Measurements from ENCODE around the gene NCOA1. TPM values are rescaled to one million over a fixed set of nuclear protein-coding genes. Genes with fewer than 3 reads are reported as not detected.

NCOA1 gene
- total and polyA plus RNA-seq, 10 of the 15 experiments (the other 5 are each of a cell fraction or from before 2014, with no cell fraction given) = 1.8 to 35.6 (median 6.1) TPM

- no peak for TF ChIP-seq MYC (IDR thresholded peaks at IDR 0.05; ENCODE audit: insufficient read depth, insufficient read length, insufficient replicate concordance, low read length, severe bottlenecking)
- no peak for TF ChIP-seq SIN3A (IDR thresholded peaks at IDR 0.05; ENCODE audit: low read depth, low read length)
Measured at GRCh38 chr2:24774373-24774772, 283.3 kb downstream of the NCOA1 start (continued).

GRCh38 chr2:24779116-24779515, 288.1 kb downstream of the NCOA1 start:
- BruUV-seq (replicated peaks) = no TSS peak
- CTCF ChIA-PET = interaction anchor here (0.8 to 2.2 kb wide), 6 partner anchors 10 to 310 kb away, joined by 3 to 6 read pairs (median 4); partner anchors contain the start of genes CENPO and PTRHD1
- Histone ChIP-seq H4K20me1 (ENCODE audit: control insufficient read depth, insufficient read depth) (no peaks in the 10 kb centered on the region), H3K36me3 (ENCODE audit: control insufficient read depth in 2 of 2, insufficient read depth in 2 of 2, low read length in 1 of 2) (no peaks in the 10 kb centered on the region), H3K4me3 (no peak overlapping the region), H3K9ac (ENCODE audit: control insufficient read depth, insufficient read depth, low read length) (no peak overlapping the region), H2AFZ (ENCODE audit: control insufficient read depth, low read depth, low read length) (no peak overlapping the region), H3K4me2 (ENCODE audit: control insufficient read depth, insufficient read depth) (no peak overlapping the region), H3K9me3 (replicated peaks; ENCODE audit: control insufficient read depth, insufficient read depth, low read length) (no peaks in the 10 kb centered on the region; the same call in 2 of the 3 replicates), H3K79me2 (ENCODE audit: control insufficient read depth, insufficient read depth, low read length) (no peaks in the 10 kb centered on the region), H3K4me1 (ENCODE audit: control insufficient read depth, insufficient read depth, low read length) (no peaks in the 10 kb centered on the region), H3K27ac (ENCODE audit: control insufficient read depth, insufficient read depth) (no peak overlapping the region), H3K27me3 (replicated peaks in 1 of 2; ENCODE audit: control insufficient read depth in 2 of 2, insufficient read depth in 2 of 2, low read length in 1 of 2) (no peaks in the 10 kb centered on the region)
- RAD21 ChIA-PET (ENCODE audit: unreplicated experiment) = no interaction called here
- SMC1A ChIA-PET (ENCODE audit: uncharacterized antibody, unreplicated experiment) = interaction anchor here (0.7 to 2.2 kb wide), 6 partner anchors 8 to 369 kb away, joined by 3 to 6 read pairs (median 3); no protein-coding TSS in a partner anchor
- ATAC-seq (no peak), DNase-seq (ENCODE audit: low read depth, low spot score) (no peak), FAIRE-seq (no peak)
- 100% methylated on average over 2 of the region's 2 CpGs for WGBS (ENCODE audit: insufficient coverage, insufficient replicate concordance, low lambda C conversion rate, missing lambda C conversion rate)
- intact Hi-C loops (cut with micrococcal nuclease; ENCODE audit: unreplicated experiment) (no loop called here), in situ Hi-C loops (cut with MboI) (no loop called here)
- POLR2A ChIA-PET = interaction anchor here (1.2 kb wide), 1 partner anchor 14 kb away, joined by 3 read pairs; the partner anchor contains the start of genes CENPO and PTRHD1
- no peak for TF ChIP-seq ATF2 (IDR thresholded peaks at IDR 0.05; ENCODE audit: low read length)
- no peak for TF ChIP-seq JUNB (IDR thresholded peaks at IDR 0.05)
- TF ChIP-seq ZNF687 (IDR thresholded peaks at IDR 0.05) = no peak
- no peak for TF ChIP-seq POU2F2 (IDR thresholded peaks at IDR 0.05; ENCODE audit: borderline replicate concordance, low read depth, low read length)
- TF ChIP-seq CBX5 (IDR thresholded peaks at IDR 0.05; ENCODE audit: low read depth) = no peak
- TF ChIP-seq STAT3 (IDR thresholded peaks at IDR 0.05; ENCODE audit: low read depth, low read length) = no peak
- no peak for TF ChIP-seq CEBPZ (IDR thresholded peaks at IDR 0.05; ENCODE audit: low read depth, low read length)
- TF ChIP-seq ZNF207 (IDR thresholded peaks at IDR 0.05; ENCODE audit: borderline replicate concordance) = no peak
- TF ChIP-seq SRF (IDR thresholded peaks at IDR 0.05; ENCODE audit: low read depth in 2 of 2, low read length in 2 of 2) = no peak
- TF ChIP-seq ZSCAN29 (IDR thresholded peaks at IDR 0.05) = no peak
- no peak for TF ChIP-seq RBBP5 (conservative IDR thresholded peaks at IDR 0.05)

All from GM12878 (cell line).